ENCODE measurements around the gene ZNF536.

GRCh38 chr19:30426864-30427263 is 54.7 kb downstream of the ZNF536 start:
- TF ChIP-seq CTCF (IDR thresholded peaks at IDR 0.05) (no peak), EP300 (IDR thresholded peaks at IDR 0.05) (no peak), POLR2A (IDR thresholded peaks at IDR 0.05) (no peak), POLR2AphosphoS5 (IDR thresholded peaks at IDR 0.05) (no peak)

Measured in sigmoid colon (tissue), 4 donors.